Parathyroid adenoma (tissue), 2 donors: ENCODE results near the gene TIAM2.

ENCODE experiments used
- H2AFZ ChIP-seq: fragments of 300-600 bp; sonication (generic); one replicate; pipeline ENCODE4 v1.7.0; 2017; ENCODE audit warnings: antibody characterized with exemption, mild to moderate bottlenecking
- H3K27ac ChIP-seq: fragments of 300-600 bp; sonication (generic); one replicate; pipeline ENCODE4 v1.7.0; 2017
- H3K27me3 ChIP-seq: fragments of 300-600 bp; sonication (generic); one replicate; pipeline ENCODE4 v1.7.0; 2017; ENCODE audit warnings: low read length; ENCODE audit not compliant: control insufficient read depth, insufficient read depth
- H3K36me3 ChIP-seq: fragments of 300-600 bp; sonication (generic); one replicate; pipeline ENCODE4 v1.7.0; 2017; ENCODE audit warnings: low read length; ENCODE audit not compliant: control insufficient read depth, insufficient read depth
- H3K4me1 ChIP-seq: fragments of 300-600 bp; sonication (generic); one replicate; pipeline ENCODE4 v1.7.0; 2017; ENCODE audit warnings: control low read depth
- H3K4me2 ChIP-seq: fragments of 300-600 bp; sonication (generic); one replicate; pipeline ENCODE4 v1.7.0; 2017; ENCODE audit warnings: low read length
- H3K4me3 ChIP-seq: fragments of 300-600 bp; sonication (generic); one replicate; pipeline ENCODE4 v1.7.0; 2017; ENCODE audit warnings: low read depth, low read length
- H3K79me2 ChIP-seq: fragments of 300-600 bp; sonication (generic); one replicate; pipeline ENCODE4 v1.7.0; 2017; ENCODE audit warnings: control low read depth
- H3K9ac ChIP-seq: fragments of 300-600 bp; sonication (generic); one replicate; pipeline ENCODE4 v1.7.0; 2017; ENCODE audit warnings: mild to moderate bottlenecking
- H3K9me3 ChIP-seq: fragments of 300-600 bp; sonication (generic); one replicate; pipeline ENCODE4 v1.7.0; 2017; ENCODE audit warnings: low read length; ENCODE audit not compliant: control insufficient read depth
- TF ChIP-seq, protein P1 (sequence below): fragments of 300-600 bp; sonication (generic); IDR thresholded peaks from one replicate; pipeline ENCODE4 v1.7.0; 2017; ENCODE audit warnings: antibody characterized with exemption, mild to moderate bottlenecking
- donor health status: primary hyperparathyroidism.

Gene TIAM2

DNA sequence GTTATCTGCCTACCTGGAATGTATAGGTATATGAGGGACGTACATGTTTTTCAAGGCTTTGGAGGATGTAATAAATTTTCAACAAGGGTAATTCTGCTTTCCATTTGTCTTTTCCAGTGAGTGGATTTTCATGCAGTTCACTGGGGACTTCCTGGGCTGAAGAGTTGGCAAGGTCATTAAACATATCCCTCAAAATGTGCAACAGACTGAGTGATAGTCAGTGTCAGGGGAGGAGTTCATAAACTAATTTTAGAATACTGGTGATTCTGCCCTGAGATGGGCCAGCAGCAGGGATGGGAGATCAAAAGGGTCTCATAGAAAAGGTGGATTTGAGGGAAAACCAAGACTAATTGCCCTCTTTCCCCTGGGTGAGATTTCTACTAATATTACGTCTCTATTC, 146.4 kb downstream of the TIAM2 start:
- Histone ChIP-seq H2AFZ (no peak overlapping the region), H3K9me3 (no peaks in the 10 kb centered on the region), H3K27ac (no peak overlapping the region), H3K9ac (no peak overlapping the region), H3K4me2 (no peak overlapping the region), H3K36me3 (no peaks in the 10 kb centered on the region), H3K79me2 (no peaks in the 10 kb centered on the region), H3K27me3 (no peaks in the 10 kb centered on the region), H3K4me1 (no peaks in the 10 kb centered on the region), H3K4me3 (no peak overlapping the region)
- TF ChIP-seq, protein P1, sequence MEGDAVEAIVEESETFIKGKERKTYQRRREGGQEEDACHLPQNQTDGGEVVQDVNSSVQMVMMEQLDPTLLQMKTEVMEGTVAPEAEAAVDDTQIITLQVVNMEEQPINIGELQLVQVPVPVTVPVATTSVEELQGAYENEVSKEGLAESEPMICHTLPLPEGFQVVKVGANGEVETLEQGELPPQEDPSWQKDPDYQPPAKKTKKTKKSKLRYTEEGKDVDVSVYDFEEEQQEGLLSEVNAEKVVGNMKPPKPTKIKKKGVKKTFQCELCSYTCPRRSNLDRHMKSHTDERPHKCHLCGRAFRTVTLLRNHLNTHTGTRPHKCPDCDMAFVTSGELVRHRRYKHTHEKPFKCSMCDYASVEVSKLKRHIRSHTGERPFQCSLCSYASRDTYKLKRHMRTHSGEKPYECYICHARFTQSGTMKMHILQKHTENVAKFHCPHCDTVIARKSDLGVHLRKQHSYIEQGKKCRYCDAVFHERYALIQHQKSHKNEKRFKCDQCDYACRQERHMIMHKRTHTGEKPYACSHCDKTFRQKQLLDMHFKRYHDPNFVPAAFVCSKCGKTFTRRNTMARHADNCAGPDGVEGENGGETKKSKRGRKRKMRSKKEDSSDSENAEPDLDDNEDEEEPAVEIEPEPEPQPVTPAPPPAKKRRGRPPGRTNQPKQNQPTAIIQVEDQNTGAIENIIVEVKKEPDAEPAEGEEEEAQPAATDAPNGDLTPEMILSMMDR = no peak

DNA sequence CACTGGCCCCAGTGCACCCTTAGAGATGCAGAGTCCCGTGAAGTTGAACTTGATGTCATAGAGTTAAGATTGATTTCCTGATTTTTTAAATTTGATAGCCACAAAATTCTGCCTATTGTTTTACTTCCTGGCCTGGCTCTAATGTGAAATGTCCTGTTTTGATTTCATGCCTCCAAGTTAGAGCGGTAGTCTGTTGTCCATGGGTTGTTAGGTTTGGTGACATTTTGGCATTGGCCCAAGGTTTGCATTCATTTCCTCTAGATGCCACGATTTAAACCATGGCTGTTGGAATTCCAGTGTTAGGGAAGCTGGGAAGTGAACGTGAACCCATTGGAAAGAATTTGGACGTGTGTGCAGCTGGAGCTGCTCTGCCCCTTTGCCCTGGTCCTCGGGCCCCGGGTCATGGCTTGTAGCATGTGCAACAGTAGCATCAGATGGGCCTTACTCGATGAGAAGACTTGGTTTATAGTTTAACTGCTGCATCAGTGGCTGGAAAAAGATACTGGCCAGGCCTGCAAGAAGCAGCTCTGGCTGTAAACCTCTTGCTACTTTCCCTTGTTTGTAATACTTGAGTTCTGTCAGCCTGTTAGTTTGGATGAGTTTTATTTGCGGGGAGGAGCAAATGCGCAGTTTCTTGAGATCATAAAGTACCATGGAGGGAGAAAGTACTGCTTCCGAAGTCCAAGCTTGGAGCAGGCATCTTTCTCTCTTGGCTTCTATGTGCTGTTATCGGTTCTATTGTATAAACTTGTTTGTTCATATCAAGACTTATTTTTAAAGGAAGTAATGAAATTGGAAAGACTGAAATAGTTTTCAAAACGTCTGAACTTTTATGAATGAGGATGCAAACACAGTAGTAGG, 147.3 kb downstream of the TIAM2 start:
- Histone ChIP-seq H3K36me3 (no peaks in the 10 kb centered on the region), H3K9me3 (no peaks in the 10 kb centered on the region), H3K4me3 (no peak overlapping the region), H3K4me1 (no peaks in the 10 kb centered on the region), H3K4me2 (no peak overlapping the region), H3K79me2 (no peaks in the 10 kb centered on the region), H3K27me3 (no peaks in the 10 kb centered on the region), H2AFZ (peak overlapping the region; percentile 30), H3K27ac (no peak overlapping the region), H3K9ac (no peak overlapping the region)
- TF ChIP-seq, protein P1 = no peak

DNA sequence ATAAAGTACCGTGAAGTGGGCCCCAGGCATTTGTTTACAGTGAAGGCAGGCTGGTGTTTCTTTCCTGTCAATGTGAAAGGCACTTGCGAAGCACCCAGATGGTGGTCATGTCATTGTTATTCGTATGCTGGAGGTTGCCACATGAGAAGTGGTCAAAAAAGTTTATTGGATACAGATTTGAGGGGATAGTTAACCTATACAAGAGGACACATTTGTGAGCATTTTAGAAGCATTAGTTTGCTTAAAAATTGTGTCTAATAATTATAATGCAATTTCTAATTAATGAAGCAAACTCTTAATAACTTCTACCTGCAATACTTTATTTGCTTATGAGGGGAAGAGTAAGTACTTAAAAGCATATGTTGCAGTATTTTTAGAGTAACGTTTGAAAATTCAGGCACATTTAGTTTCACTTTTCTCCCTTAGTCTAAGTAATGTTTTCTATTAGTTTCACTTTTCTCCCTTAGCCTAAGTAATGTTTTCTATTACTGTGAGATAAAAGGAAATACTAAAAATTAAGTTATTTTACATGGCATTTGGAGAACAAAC, 148.0 kb downstream of the TIAM2 start:
- Histone ChIP-seq H3K9me3 (no peaks in the 10 kb centered on the region), H3K36me3 (no peaks in the 10 kb centered on the region), H3K79me2 (no peaks in the 10 kb centered on the region), H3K27ac (no peak overlapping the region), H3K4me1 (no peaks in the 10 kb centered on the region), H2AFZ (peak overlapping the region; percentile 25), H3K4me3 (no peak overlapping the region), H3K4me2 (peak overlapping the region; percentile 25), H3K27me3 (no peaks in the 10 kb centered on the region), H3K9ac (no peak overlapping the region)
- TF ChIP-seq, protein P1 = no peak

DNA sequence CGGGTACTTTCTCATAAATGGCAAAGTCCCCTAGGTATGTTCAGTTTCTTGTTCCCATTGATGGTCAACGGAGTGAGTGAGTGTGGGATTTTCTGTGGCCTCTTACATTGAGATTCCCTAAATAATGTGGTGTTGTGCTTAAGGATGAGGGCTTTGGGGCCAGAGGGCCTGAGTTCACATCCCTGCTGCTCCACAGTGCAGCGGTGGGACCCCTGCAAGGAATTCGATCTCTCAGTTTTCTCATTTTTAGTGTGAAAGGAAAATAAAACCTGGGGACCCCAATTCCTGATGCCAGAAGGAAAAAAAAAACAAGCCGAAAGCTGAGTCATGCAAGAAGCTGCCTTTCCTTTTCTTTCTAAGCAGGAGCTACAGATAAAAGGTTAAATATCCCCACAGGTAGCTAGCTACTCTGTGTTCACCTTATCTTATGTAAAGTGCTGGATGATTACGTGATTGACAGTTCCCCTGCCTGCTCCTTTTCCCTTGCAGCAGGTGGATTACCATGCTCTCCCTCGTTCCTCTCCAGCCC, 148.5 kb downstream of the TIAM2 start:
- H3K9ac ChIP-seq = no peak overlapping the region
- no peak overlapping the region for H3K4me2 ChIP-seq

More for the DNA sequence above, 148.5 kb downstream of the TIAM2 start:
- Histone ChIP-seq H3K36me3 (no peaks in the 10 kb centered on the region), H2AFZ (peak overlapping the region; percentile 25), H3K4me1 (no peaks in the 10 kb centered on the region), H3K27me3 (no peaks in the 10 kb centered on the region), H3K27ac (no peak overlapping the region), H3K4me3 (no peak overlapping the region), H3K9me3 (no peaks in the 10 kb centered on the region), H3K79me2 (no peaks in the 10 kb centered on the region)
- TF ChIP-seq, protein P1 = no peak
